Suppressor macrophage (primary cell): ENCODE results near the gene EML4.

Experiments used
- DNase-seq, 4 experiments: peaks; one replicate each; pipeline ENCODE4 v3.0.0-alpha.2; 2020 to 2022

EML4 gene

DNA sequence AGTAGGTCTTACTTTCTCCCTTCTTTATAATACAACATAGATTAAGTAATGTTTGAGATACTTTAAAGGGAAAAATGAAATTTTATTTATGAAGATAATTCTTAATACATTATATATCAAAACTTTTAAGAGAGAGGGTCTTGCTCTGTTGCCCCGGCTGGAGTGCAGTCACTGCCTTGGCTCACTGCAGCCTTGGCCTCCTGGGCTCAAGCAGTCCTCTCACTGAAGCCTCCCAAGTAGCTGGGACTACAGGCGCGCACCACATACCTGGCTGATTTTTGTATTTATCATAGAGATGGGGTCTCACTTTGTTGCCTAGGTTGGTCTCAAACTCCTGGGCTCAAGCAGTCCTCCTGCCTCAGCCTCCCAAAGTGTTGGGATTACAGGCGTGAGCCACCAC is 97.1 kb downstream of the EML4 start:
- DNase-seq: no peak

DNA sequence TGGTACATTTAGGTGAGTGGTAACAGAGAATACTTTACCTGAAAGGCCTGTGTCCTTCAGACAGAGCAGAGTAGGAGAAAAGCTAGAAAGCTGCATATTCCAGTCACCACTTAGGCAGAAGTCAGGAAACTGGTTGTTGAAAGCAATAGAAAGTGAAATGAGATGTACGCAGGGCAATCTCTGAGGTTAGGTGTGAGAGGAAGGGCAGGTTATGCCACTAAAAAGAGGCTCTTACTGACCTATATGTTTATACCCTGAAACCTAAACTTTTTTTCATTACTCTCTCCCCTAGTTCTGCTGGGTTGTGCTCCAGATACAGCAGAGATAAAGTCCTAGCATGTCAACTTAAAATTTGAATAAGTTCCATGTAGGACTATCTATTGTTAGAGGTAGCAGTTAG is 98.4 kb downstream of the EML4 start:
- no peak for DNase-seq

DNA sequence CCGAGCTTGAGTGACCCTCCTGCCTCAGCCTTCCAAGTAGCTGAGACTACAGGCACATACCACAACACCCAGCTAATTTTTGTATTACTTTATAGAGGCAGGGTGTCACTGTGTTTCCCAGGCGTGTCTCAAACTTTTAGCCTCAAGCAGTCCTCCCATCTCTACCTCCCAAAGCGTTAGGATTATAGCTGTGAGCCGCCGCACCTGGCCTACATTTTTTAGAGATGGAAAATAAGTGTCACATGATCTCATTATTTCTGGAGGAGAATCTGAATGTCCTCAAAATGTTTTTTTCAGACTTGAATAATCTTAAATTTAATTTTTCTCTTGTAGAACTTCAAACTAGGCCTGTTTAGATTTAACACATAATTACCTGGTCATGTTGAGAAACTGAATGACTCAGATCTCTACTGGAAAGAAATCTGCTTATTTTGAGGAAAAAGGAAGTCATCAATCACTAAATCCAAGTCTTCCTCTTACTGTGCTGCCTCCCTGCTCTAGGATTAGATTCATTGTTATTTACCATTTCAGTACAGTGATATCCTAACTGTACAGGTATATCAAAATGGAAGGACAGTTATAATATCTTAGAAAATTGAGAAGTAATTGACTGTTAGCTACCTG is 99.5 kb downstream of the EML4 start:
- DNase-seq: peak in 1 of 4 experiments; percentile 20

DNA sequence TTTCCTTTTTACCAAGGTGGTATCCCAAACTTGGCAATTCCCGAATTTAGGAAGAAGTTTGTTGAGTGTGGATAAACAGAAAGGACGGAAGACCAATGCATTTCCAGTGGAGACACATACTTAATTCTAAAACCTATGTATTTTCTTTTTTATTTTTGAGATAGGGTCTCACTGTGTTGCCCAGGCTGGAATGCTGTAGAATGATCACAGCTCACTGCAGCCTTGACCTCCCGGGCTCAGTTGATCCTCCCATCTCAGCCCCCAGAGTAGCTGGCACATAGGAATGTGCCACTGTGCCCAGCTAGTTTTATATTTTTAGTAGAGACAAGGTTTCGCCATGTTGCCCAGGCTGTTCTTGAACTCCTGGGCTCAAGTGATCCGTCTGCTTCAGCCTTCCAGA is 101.6 kb downstream of the EML4 start:
- DNase-seq: no peak

DNA sequence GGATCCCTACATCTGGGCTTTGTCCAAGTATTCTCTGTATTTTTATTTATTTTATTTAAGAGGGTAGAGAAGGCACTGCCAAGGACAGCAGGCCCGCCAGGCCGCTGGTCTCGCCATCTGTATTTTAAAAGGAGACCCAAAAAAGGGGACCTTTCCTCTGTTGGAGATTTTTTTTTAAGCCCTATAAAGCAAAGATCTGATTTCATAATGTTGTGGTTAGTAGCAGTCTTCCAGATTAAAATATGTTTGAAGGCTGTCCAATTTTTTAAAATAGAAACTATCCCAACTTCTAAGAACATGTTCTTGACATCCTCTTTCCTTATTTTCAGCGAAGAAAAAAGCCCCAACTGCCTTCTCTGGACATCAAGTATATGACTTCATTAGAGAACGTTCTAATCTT is 102.1 kb downstream of the EML4 start:
- DNase-seq: peak in 2 of 4 experiments; percentile 13 to 20

DNA sequence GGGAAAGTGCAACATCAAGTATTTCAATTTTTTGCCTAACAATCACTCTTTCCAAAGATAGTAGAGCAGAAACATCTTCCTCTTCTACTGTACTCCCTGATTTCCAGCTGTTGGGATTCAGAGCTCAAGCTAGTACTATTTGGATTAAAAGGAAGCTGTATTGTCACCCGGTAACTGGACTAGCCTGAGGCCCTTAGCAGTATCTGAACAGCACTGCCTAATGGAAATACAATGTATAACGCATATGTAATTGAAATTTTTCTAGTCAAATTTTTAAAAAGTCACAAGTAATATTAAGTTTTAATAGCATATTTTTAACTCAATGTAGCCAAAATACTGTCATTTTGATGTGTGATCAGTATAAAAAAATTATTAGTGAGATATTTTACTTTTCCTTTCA is 105.7 kb downstream of the EML4 start:
- DNase-seq: peak in 1 of 4 experiments; percentile 3

DNA sequence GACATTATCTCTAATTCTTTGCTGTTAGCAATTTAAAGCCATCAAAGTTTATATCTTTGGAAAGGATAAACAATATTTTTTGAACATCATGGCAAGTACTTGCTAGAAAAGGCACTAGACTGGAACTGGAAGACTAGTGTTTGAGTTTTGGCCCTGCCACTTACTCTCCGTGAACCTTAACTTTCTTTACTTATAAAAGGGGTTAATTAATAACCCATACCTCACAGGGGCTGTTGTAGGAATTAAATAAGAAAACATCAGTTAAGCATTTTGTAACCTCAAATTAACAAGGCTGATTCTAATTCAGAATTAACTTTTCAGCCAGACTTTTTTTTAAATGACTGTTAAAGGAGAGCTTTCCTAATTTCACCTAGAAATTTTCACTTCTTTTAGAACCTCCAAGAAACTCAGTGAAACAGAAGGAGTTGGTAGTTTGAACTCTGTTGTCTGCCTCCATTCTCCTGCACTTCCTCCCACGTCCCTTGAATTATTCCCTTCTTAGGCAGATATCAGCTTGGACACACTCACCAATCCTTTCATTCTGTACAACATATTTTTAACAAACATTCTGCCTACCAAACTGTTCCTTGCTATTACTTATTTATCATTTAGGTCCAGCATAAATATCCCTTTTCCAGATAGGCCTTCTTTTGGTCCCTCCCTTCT is 112.4 kb downstream of the EML4 start:
- DNase-seq: no peak

DNA sequence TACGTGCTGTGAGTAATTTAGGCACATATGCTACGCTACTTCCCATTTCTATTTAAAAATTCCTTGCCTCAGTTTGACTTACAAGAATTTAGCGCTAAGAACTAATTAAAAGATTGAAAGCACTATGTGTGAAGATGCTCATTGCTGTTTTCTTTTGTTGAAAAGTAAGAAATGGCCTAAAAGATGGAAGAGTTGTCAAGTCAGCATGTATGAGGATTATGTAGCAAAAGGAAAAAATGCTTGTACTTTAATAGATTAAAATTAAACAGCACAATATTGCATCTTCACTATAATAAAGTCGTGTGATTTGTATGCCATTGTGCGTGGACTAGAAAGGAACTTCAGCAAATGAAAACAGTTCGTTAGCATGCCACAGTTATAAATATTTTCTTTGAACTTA is 114.9 kb downstream of the EML4 start:
- DNase-seq: no peak

DNA sequence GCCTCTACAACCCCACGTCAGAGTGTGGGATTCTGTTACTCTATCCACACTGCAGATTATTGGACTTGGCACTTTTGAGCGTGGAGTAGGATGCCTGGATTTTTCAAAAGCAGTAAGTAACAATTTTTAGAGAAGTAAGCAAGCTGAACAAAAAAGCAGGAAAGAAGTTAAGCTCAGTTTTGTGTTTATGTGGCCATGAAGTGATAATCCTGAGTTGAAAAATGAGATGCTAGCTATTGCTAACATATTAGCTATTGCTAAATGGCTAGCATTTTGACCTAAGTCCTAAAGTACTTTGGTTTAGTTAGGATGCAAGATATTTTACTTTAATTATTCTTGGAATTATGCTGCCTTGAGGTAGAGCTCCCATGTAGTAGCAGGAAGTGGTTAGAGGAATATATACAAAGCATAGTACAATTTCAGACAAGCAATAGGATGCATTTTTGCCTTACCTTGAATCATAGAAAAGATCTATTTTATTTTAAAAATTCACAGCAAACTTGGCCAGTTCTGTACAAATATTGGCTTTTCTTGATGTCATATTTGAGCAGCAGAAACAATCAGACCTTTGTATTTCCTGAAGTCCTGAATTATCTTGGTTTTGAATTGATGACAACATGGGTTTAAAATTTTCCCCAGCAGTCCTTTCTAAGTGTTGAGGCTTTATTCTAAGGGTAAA is 117.3 kb downstream of the EML4 start:
- no peak for DNase-seq

DNA sequence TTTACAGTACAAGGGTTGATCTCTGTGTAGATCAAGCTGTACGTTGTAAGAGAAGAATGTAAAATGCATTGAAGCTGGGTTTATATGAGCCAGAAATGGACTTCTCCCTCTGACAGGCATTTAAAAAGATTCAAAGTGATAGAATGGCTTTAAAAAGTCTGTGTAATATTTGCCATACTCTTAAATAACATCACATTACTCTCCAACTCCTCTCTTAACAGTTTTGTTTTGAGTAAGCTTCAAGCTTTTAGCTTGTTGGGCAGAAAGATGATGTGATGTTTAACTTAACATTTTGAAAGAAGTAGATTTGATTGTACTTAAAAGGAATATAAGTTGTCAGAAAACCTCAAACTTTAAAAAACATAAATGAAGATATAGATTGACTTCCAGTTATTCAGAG is 119.7 kb downstream of the EML4 start:
- DNase-seq: no peak

DNA sequence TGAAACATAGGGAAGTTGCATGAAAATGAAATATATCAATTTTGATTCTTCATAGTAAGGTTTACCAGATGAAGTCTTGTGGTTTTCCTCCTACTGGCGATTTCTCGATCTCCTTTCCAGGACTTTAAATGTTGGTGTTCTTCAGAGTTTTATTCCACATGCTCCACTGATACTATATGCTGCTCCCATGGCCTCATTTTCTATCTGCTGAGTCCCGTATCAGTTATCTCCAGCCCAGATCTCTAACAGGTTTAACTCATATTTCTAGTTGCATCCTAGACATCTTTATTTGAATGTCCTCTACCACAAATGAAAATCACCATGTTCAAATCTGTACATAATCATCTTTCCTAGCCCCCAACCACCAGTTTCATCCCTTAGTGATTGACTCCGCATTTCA is 120.1 kb downstream of the EML4 start:
- DNase-seq: no peak

DNA sequence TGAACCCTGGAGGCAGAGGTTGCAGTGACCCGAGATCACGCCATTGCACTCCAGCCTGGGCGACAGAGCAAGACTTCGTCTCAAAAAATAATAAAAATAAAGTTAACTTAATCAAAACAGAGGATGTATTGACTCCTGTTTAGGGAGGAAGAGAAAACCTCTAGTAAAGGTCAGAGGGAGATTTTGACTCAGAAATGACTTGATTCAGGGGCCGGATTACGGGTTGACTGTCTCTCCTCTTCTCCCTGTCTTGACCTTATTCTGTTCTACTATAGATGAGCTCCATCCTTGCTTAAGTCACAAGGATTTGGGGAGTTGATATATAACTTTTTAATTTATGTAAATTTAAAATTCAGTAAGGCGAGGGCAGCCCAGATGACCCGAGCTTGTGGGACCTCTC is 120.9 kb downstream of the EML4 start:
- no peak for DNase-seq

DNA sequence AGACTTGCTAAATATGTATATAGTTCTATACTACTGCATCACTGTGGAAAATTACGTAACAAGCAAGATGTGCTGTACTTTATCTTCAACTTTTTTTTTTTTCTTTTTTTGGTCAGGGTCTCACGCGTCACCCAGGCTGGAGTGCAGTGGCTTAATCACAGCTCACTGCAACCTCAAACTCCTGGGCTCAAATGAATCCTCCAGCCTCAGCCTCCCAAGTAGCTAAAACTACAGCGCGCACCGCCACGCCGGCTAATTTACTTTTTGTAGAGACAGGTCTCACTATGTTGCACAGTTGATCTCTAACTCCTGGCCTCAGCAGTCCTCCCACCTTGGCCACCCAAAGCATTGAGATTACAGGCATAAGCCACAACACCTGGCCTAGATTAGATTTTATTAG is 123.9 kb downstream of the EML4 start:
- no peak for DNase-seq

DNA sequence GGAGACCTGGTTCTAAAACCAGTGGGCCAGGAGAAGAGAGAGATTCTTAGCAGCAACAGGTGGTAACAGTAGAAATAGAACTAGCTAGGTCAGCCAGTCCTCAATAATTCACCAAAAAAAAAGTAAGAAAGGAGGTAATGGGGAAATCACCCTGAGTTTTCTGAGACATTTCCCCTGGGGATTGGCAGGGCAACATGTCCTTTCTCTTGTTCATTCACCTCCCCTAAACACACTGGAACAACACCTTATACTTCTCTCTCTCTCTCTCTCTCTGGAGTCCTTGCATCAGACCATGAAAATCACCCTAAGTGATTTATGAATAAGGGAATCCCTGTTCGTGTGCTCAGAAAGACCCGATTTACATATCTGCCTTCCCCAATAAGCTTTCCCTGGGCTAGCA is 127.1 kb downstream of the EML4 start:
- DNase-seq: no peak

DNA sequence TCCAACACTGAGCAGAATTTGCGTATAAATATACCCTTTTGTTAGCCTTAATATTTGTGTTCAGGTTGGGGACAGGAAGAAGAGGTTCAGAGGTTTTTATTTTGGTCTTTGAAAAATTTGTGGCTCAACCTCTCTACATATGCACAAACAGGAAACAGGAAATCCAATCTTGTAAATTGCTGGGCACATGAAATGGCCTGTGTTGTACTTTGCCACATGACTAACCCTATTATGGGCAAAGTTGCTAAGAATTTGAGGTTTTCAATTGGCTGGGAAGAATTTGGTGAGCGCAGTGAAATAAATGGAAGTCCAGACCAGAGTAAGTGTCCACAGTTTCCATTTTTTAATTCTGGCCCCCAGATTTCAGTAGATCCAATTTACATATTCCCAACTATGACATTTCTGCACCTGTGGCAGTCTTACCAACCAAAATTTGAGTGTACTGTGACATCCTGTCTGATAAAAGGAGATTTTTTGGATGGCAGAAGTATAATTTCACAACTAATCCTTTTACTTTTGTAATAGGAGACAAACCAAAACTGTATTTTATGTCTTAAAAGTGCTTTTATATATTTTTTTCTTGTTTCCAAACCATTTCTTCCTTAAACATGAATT is 128.3 kb downstream of the EML4 start:
- DNase-seq: peak in 1 of 4 experiments; percentile 20

DNA sequence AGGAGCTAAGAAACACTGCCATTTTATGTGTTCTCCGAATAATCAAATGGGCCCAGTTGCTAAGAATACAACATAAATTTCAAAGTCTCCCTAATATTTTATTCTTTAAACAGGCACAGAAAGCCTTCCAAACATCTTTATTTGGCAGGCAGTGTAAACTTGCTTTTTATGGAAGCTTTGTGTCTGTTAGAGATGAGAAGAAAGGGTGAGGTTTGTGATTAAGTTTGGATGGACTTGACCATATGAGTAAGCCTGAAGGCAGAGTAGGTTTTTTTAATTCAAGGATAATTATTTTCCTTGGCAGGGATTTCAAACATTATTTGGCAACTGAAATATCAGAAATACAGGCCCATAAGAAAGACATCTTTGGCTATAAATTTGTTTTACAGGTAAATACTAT is 129.0 kb downstream of the EML4 start:
- no peak for DNase-seq

DNA sequence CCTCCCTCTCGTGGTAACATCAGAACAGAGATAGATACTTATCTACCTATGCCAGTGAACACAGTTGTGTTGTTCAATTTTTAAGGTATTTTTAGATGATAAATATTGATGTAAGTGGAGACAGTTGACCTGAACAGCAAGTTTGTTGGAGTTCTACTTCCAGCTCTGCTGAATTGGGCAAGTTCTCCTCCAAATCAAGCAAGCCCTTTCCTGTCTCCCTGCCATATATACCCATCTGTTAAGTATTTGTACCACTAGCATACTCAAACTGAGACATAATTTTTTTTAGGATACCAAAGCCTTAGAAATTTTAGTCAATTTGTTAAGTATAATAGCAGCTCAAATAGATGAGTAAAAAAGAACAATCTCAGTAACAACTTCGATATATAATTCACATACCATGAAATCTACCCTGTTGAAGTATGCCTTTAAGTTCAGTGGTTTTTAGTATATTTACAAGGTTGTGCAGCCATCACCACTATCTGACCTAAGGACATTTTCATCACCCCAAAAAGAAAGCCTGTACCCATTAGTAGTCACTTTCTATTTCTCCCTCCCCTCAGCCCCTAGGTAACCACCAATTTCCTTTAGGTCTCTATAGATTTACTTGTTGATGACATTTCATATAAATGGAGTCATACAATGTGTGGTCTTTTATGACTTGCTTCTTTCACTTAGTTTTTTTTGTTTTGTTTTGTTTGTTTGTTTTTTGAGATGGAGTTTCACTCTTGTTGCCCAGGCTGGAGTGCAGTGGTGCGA is 130.0 kb downstream of the EML4 start:
- no peak for DNase-seq

DNA sequence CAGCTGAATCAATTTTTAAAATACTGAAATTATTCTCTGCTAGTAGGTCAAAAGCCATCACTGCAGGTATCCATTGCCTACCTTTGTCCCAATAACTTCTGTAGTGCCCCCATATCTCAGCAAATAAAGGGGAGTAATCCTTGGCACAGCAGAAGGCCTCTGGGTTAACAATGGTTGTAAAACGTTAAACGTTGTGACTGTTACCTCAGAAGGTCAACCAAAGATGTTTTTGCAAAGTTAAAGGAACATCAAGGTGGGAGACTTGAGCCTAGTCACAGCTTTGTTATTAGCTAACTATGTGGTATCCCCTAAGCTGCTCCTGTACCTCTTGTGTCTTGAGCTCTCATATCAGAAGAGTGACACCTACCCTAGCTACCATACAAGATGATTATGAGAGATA is 131.4 kb downstream of the EML4 start:
- DNase-seq: no peak

DNA sequence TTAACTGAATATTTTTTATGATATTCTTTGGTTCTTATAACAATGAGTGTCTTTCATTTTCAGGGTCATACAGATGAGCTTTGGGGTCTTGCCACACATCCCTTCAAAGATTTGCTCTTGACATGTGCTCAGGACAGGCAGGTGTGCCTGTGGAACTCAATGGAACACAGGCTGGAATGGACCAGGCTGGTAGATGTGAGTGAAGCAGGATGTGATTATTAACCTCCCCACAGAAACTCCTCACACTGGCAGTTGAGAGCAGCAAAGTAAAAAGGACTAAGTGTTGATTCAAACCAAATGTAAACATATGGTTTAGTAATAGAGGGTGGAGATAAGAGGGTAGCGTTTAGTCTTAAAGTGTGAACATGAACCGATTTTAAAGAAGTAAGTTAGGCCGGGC is 134.1 kb downstream of the EML4 start:
- no peak for DNase-seq

DNA sequence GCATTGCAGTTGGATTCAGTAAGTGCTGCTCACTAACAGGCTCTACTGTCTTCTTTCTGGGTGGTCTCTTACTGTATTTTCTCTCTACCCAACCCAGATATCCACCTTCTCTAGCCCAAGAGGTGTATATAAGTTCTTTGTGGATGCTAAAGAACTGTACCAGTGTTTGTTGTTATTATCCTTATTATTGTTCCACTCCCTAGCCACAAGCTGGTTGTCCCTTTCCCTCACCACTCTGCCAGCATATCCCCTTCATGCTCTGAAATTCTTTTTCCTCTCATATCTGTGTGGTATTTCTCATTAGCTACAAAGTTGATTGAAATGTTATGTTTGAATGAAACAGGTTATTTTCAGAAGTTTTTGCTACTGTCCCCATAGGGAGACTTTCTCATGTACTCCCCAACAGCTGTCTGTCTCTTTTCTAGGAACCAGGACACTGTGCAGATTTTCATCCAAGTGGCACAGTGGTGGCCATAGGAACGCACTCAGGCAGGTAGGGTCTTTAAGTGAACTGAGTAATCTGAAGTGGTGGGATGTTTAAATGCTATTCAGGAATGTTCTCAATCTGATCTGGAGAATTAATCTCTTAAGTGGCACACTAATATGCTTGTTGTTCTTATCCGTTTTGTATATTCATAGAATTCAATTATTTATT is 135.0 kb downstream of the EML4 start:
- no peak for DNase-seq

DNA sequence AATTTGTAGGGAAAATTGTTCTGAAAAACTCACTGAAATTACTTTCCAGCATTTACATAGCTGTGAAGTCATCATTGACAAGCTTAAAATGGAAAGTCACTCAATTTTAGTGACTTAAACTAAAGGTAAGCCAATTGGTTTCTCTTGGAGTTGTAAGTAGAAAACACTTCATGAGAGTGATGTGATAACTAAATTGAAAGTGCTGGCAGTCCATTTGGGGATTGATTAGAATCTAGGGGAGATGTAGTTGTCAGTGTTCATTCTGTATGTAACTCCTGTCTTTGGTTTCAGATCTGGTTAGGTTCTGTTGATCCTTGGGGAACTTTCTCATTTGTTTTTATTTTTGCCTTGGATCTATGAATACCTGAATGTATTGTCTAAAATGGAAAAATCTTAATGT is 138.0 kb downstream of the EML4 start:
- DNase-seq: no peak

DNA sequence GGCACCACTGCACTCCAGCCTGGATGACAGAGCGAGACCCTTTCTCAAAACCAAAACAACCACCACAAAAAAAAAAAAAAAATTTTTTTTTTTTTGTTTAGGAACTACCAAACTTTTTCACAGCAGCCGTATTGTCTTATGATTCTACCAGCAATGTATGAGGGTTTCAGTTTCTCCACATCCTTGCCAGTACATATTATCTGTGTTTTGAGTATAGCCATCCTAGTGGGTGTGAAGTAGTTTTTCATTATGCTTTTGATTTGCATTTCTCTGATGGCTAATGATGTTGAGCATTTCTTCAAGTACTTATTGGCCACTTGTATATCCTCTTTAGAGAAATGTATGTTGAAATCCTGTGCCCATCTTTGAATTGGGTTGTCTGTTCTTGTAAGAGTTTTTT is 140.2 kb downstream of the EML4 start:
- DNase-seq: no peak
